ENCODE measurements around the gene KASH5. TPM values are rescaled to one million over a fixed set of nuclear protein-coding genes. Genes with fewer than 3 reads are reported as not detected.

KASH5 gene
- polyA plus RNA-seq, 2 of the 4 experiments (the other 2 are of a cell fraction) = 0.08 to 0.17 TPM

DNA sequence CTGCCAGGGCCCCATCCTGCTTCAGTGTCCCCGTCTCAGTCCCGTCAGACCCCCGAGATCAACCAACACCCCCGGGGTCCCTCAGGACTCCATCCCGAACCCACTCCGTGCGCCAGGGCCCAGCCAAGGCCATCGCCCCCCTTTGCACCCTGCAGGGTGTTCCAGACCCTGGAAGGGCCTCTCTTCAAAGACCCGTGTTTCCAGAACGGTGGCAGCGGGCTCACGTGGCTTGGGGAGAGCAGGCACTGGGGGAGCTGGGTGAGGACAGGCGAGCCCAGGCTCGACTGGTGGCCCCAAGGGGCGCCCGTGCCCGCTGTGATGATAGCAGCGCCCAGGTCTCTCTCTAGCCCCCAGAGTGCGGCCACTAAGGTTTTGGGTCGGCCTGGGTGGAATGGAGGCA lies 1.4 kb downstream of the KASH5 start:
- Histone ChIP-seq H3K27ac (no peak overlapping the region), H3K4me1 (0 out of 3 replicates have a peak, but pooled peaks cover 3% of the 10 kb centered on the region), H3K4me2 (no peak overlapping the region), H3K4me3 (no peak overlapping the region), H3K9me3 (no peaks in the 10 kb centered on the region)
- WGBS (ENCODE audit: missing lambda C conversion rate) = 85% methylated on average over 10 of the region's 20 CpGs
- CTCF ChIA-PET = interaction anchor here (1.2 to 10.9 kb wide), 8 partner anchors 11 to 594 kb away, joined by 3 to 244 read pairs (median 63); partner anchors contain the start of genes ALDH16A1, GFY, PIH1D1 and PTH2
- POLR2A ChIA-PET = no interaction called here
- FAIRE-seq = no peak
- ATAC-seq = no peak
- DNase-seq (ENCODE audit: low read depth in 1 of 2, low spot score in 1 of 2) = no peak
- TF ChIP-seq ESRRA (IDR thresholded peaks at IDR 0.05; ENCODE audit: borderline replicate concordance, low read length) (no peak), HOXB13 (CRISPR knock-in tag; IDR thresholded peaks at IDR 0.05; ENCODE audit: low read depth) (no peak), PBX3 (IDR thresholded peaks at IDR 0.05) (no peak), KDM5A (IDR thresholded peaks at IDR 0.05) (no peak), NR3C1 (IDR thresholded peaks at IDR 0.05) (no peak), MAX (IDR thresholded peaks at IDR 0.05) (no peak), RCOR1 (IDR thresholded peaks at IDR 0.05; ENCODE audit: low read depth, low read length) (no peak), ZC3H11A (IDR thresholded peaks at IDR 0.05) (no peak), TP53 (CRISPR knock-in tag; IDR thresholded peaks at IDR 0.05) (no peak), TFCP2L1 (CRISPR knock-in tag; IDR thresholded peaks at IDR 0.05) (no peak), FOSB (CRISPR knock-in tag; IDR thresholded peaks at IDR 0.05) (no peak), MAFK (IDR thresholded peaks at IDR 0.05; ENCODE audit: partially characterized antibody) (no peak), EHF (CRISPR knock-in tag; IDR thresholded peaks at IDR 0.05) (no peak), KDM1A (IDR thresholded peaks at IDR 0.05; ENCODE audit: low read depth) (no peak), NPAS2 (CRISPR knock-in tag; IDR thresholded peaks at IDR 0.05; ENCODE audit: borderline replicate concordance) (no peak), HEYL (CRISPR knock-in tag; IDR thresholded peaks at IDR 0.05) (no peak)

DNA sequence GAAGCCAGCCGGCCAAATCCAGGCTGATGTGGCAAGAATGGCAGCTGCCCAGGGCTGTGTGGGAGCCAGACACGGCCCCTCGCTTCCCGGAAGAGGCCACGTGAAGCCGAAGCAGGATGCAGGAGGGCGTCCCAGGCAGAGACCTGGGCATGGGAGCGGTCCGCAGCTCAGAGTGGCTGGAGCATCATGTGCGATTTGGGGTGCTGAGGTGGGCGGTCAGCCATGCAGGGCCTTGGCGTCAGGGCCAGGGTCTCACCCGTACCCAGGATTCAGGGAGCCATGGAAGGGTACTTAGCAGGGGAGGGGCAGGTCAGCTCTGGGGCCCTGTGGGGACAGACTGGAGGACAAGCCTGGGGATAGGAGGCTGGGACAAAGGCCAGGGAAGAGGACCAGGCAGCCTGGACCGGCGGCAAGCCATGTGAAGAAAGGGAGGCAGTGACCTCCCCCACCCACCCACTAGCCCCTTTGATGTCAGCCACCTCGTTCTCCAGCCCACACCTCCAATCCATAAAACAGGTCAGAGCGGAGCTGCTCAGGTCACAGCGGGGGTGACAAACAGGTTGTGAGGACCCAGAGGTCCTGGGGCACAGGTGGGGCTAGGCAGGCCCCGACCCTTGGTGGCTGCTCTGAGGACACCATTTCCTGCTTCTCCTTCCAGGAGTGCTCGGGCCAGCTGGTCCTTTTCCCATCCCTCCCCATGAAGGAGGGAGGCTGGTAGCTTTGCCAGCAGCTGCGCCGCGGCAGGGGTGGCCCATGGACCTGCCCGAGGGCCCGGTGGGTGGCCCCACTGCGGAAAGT lies 2.3 kb downstream of the KASH5 start:
- H3K4me3 ChIP-seq = no peak overlapping the region
- TF ChIP-seq FOSB (CRISPR knock-in tag; IDR thresholded peaks at IDR 0.05) = no peak
- no peak for TF ChIP-seq EP300 (IDR thresholded peaks at IDR 0.05)
- no peak for TF ChIP-seq ZFP36 (IDR thresholded peaks at IDR 0.05; ENCODE audit: borderline replicate concordance, partially characterized antibody)
- TF ChIP-seq RFX5 (IDR thresholded peaks at IDR 0.05) = no peak
- no peak for TF ChIP-seq ZNF302 (CRISPR knock-in tag; IDR thresholded peaks at IDR 0.05)
- no peak for TF ChIP-seq REST (IDR thresholded peaks at IDR 0.05)
- TF ChIP-seq CHD2 (IDR thresholded peaks at IDR 0.05; ENCODE audit: low read length, partially characterized antibody) = no peak
- TF ChIP-seq, protein P1, sequence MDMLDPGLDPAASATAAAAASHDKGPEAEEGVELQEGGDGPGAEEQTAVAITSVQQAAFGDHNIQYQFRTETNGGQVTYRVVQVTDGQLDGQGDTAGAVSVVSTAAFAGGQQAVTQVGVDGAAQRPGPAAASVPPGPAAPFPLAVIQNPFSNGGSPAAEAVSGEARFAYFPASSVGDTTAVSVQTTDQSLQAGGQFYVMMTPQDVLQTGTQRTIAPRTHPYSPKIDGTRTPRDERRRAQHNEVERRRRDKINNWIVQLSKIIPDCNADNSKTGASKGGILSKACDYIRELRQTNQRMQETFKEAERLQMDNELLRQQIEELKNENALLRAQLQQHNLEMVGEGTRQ (IDR thresholded peaks at IDR 0.05) = no peak
- TF ChIP-seq NR3C1 (IDR thresholded peaks at IDR 0.05) = no peak
- no peak for TF ChIP-seq POLR2A (IDR thresholded peaks at IDR 0.05; ENCODE audit: low read length)
- no peak for TF ChIP-seq POLR2AphosphoS2 (conservative IDR thresholded peaks at IDR 0.05; ENCODE audit: low read length)
- WGBS (ENCODE audit: missing lambda C conversion rate) = 72% methylated on average over 26 of the region's 26 CpGs
- no peak overlapping the region for H3K4me2 ChIP-seq
- H3K27ac ChIP-seq = no peak overlapping the region
- ChIA-PET POLR2A (no interaction called here), CTCF (interaction anchor here (0.9 to 10.9 kb wide), 19 partner anchors 12 to 595 kb away, joined by 3 to 244 read pairs (median 17); partner anchors contain the start of genes ALDH16A1, FLT3LG, GFY and PIH1D1)
- H3K4me1 ChIP-seq = 0 out of 3 replicates have a peak, but pooled peaks cover 3% of the 10 kb centered on the region
- no peak for DNase-seq (ENCODE audit: low read depth in 1 of 2, low spot score in 1 of 2)
- H3K9me3 ChIP-seq = no peaks in the 10 kb centered on the region
- ATAC-seq = peak; percentile 6 to 11; a peak in 4 of 6 replicates
- FAIRE-seq = no peak

Data from A549 (cell line).